GM12878 (cell line): Measurements from ENCODE around the gene ATP12A. TPM values are rescaled to one million over a fixed set of nuclear protein-coding genes. Genes with fewer than 3 reads are reported as not detected.

ENCODE experiments used
- ATAC-seq: fragments of 200-7000 bp; cut with Tn5 transposase; 3 replicates; pipeline ENCODE4 v1.9.1; 2020; ENCODE audit warnings: mild to moderate bottlenecking, moderate library complexity
- BruUV-seq: library from RNA; stranded (reverse); fragments of 400-500 nt; replicated peaks from 2 replicates; lab custom pipeline; 2021; lab: Mats Ljungman, UMichigan
- CTCF ChIA-PET: fragments of 300-600 bp; sonication (Branson Sonifier 250); formaldehyde crosslinking; extraction: SDS; loops from one replicate; lab custom pipeline; 2021; ENCODE audit warnings: inconsistent platforms; lab: Yijun Ruan, JAX
- POLR2A ChIA-PET: fragments of 350-600 bp; formaldehyde crosslinking; extraction: SDS; loops from one replicate; lab custom pipeline; 2021; ENCODE audit warnings: inconsistent platforms; lab: Charles Lee
- RAD21 ChIA-PET: fragments of 300-600 bp; sonication (Branson Sonifier 250); formaldehyde crosslinking; loops from one replicate; lab custom pipeline; 2023; ENCODE audit warnings: antibody characterized with exemption; ENCODE audit not compliant: unreplicated experiment; lab: Charles Lee
- SMC1A ChIA-PET: fragments of 300-600 bp; sonication (Branson Sonifier 250); formaldehyde crosslinking; loops from one replicate; lab custom pipeline; 2023; ENCODE audit not compliant: unreplicated experiment, uncharacterized antibody; lab: Charles Lee
- DNase-seq: peaks from one replicate; pipeline ENCODE4 v3.0.0-alpha.2; 2011; ENCODE audit warnings: low read depth, low spot score
- FAIRE-seq: peaks from 3 replicates; lab custom pipeline; 2011; peaks lifted over from hg19 to GRCh38; lab: Jason Lieb, UNC
- H2AFZ ChIP-seq: 2 replicates; pipeline ENCODE4 v1.6.0; 2011; ENCODE audit warnings: low read depth, low read length, control low read depth; ENCODE audit not compliant: control insufficient read depth
- H3K27ac ChIP-seq: 2 replicates; pipeline ENCODE4 v1.5.1; 2011; ENCODE audit warnings: control low read depth; ENCODE audit not compliant: control insufficient read depth, insufficient read depth
- H3K27me3 ChIP-seq, 2 experiments: replicated peaks in 1 of 2; 2 replicates each; pipeline versions ENCODE4 v1.6.0 to v1.6.1; 2011; ENCODE audit warnings: low read length in 1 of 2; ENCODE audit not compliant: control insufficient read depth in 2 of 2, insufficient read depth in 2 of 2
- H3K36me3 ChIP-seq, 2 experiments: 2 replicates each; pipeline ENCODE4 v1.5.1; 2011; ENCODE audit warnings: low read length in 1 of 2; ENCODE audit not compliant: control insufficient read depth in 2 of 2, insufficient read depth in 2 of 2
- H3K4me1 ChIP-seq: 2 replicates; pipeline ENCODE4 v1.6.1; 2011; ENCODE audit warnings: mild to moderate bottlenecking, low read length, moderate library complexity, mixed read lengths; ENCODE audit not compliant: control insufficient read depth, insufficient read depth
- H3K4me2 ChIP-seq: 2 replicates; pipeline ENCODE4 v1.6.0; 2011; ENCODE audit warnings: control low read depth; ENCODE audit not compliant: control insufficient read depth, insufficient read depth
- H3K4me3 ChIP-seq: fragments of 200-600 bp; sonication (generic); 2 replicates; pipeline ENCODE4 v1.5.1; 2016
- H3K79me2 ChIP-seq: 2 replicates; pipeline ENCODE4 v1.6.0; 2011; ENCODE audit warnings: low read length; ENCODE audit not compliant: control insufficient read depth, insufficient read depth
- H3K9ac ChIP-seq: 2 replicates; pipeline ENCODE4 v1.8.0; 2011; ENCODE audit warnings: low read length, control low read depth, mixed read lengths; ENCODE audit not compliant: control insufficient read depth, insufficient read depth
- H3K9me3 ChIP-seq: replicated peaks from 3 replicates; pipeline ENCODE4 v1.5.1; 2011; ENCODE audit warnings: mild to moderate bottlenecking, low read length; ENCODE audit not compliant: control insufficient read depth, insufficient read depth
- H4K20me1 ChIP-seq: 2 replicates; pipeline ENCODE4 v1.6.0; 2011; ENCODE audit not compliant: control insufficient read depth, insufficient read depth
- BCL3 ChIP-seq: IDR thresholded peaks from 2 replicates; pipeline ENCODE4 v1.6.1; 2011; ENCODE audit warnings: borderline replicate concordance, low read depth, mild to moderate bottlenecking, moderate library complexity, low read length; ENCODE audit not compliant: insufficient read depth, poor library complexity, severe bottlenecking
- HDAC2 ChIP-seq: fragments of 200-600 bp; sonication (generic); IDR thresholded peaks from 2 replicates; pipeline ENCODE4 v1.6.1; 2017
- HSF1 ChIP-seq: fragments of 150-350 bp; IDR thresholded peaks from 2 replicates; pipeline ENCODE4 v1.6.1; 2014; ENCODE audit warnings: mild to moderate bottlenecking, low read depth, low read length
- KLF5 ChIP-seq: fragments of 450-650 bp; IDR thresholded peaks from 2 replicates; pipeline ENCODE4 v1.6.1; 2014; ENCODE audit warnings: mild to moderate bottlenecking; ENCODE audit not compliant: partially characterized antibody
- MAX ChIP-seq: IDR thresholded peaks from 2 replicates; pipeline ENCODE4 v1.6.1; 2012; ENCODE audit warnings: low read depth, low read length, improper control_type of control experiment
- PKNOX1 ChIP-seq: fragments of 450-650 bp; IDR thresholded peaks from 2 replicates; pipeline ENCODE4 v1.6.1; 2016; ENCODE audit warnings: mild to moderate bottlenecking
- RUNX3 ChIP-seq: IDR thresholded peaks from 2 replicates; pipeline ENCODE4 v1.6.1; 2012; ENCODE audit warnings: low read length, inconsistent platforms
- ZNF384 ChIP-seq: IDR thresholded peaks from 2 replicates; pipeline ENCODE4 v1.6.1; 2012; ENCODE audit warnings: low read depth, mild to moderate bottlenecking, low read length, improper control_type of control experiment, borderline replicate concordance
- WGBS: methylation state at CpG from one replicate; pipeline ENCODE4 v1.1.6; 2016; ENCODE audit warnings: low lambda C conversion rate; ENCODE audit not compliant: insufficient replicate concordance, insufficient coverage; ENCODE audit errors: missing lambda C conversion rate; 5-methylcytosine and 5-hydroxymethylcytosine counted together
- in situ Hi-C: fragments of 300-500 bp; cut with MboI; formaldehyde crosslinking; loops from 9 replicates; pipeline ENCODE4 v1.14.3; 2018; ENCODE audit warnings: mixed read lengths
- intact Hi-C: fragments of 100-400 bp; cut with micrococcal nuclease; formaldehyde crosslinking; loops from one replicate; pipeline ENCODE4 v1.14.2; 2022; ENCODE audit not compliant: unreplicated experiment
- polyA plus RNA-seq, 11 experiments: library from polyadenylated mRNA; depleted of rRNA in 4 of 11; unstranded in 6 of 11; stranded (reverse) in 5 of 11; fragments of >200 nt; fragmentation: Nextera tagmentation in 4 of 11; fragmentation: Illumina TruSeq in 1 of 11; extraction: Ambion mirVana in 4 of 11; extraction: Trizol in 1 of 11; gene quantifications; 1 replicate in 1 of 11; 2 replicates in 10 of 11; pipeline versions ENCODE4 v1.2.1 to v1.2.3, GENCODE V29; 2011 to 2016; ENCODE audit warnings: inconsistent platforms in 2 of 11, missing spikeins in 2 of 11, low read depth in 1 of 11
- total RNA-seq, 4 experiments: library from RNA; depleted of rRNA in 3 of 4; stranded (reverse); fragments of >200 nt in 3 of 4; fragmentation: Illumina TruSeq in 1 of 4; extraction: Trizol in 1 of 4; gene quantifications; 2 replicates each; pipeline versions ENCODE4 v1.2.1 to v1.2.3, GENCODE V29; 2013 to 2021

ATP12A gene
- total and polyA plus RNA-seq, 10 of the 15 experiments (the other 5 are each of a cell fraction or from before 2014, with no cell fraction given): 0.02 to 0.08 (median 0.04) TPM; not detected in 6

- BruUV-seq: no TSS peak
- ChIA-PET POLR2A (no interaction called here), CTCF (no interaction called here), RAD21 (no interaction called here), SMC1A (no interaction called here)
- Histone ChIP-seq H2AFZ (no peak overlapping the region), H3K79me2 (no peaks in the 10 kb centered on the region), H3K4me1 (no peaks in the 10 kb centered on the region), H3K36me3 (no peaks in the 10 kb centered on the region), H4K20me1 (no peaks in the 10 kb centered on the region), H3K4me2 (no peak overlapping the region), H3K9ac (no peak overlapping the region), H3K9me3 (no peaks in the 10 kb centered on the region), H3K27me3 (peaks cover 0 to 2% of the 10 kb centered on the region in 2 experiments; a peak in 1 of 4 replicates), H3K27ac (no peak overlapping the region), H3K4me3 (no peak overlapping the region)
- in situ Hi-C loops (no loop called here), intact Hi-C loops (no loop called here)
- ATAC-seq (no peak), FAIRE-seq (no peak), DNase-seq (no peak)
- TF ChIP-seq BCL3 (no peak), PKNOX1 (no peak), ZNF384 (no peak), HSF1 (no peak), KLF5 (no peak), HDAC2 (no peak), RUNX3 (no peak), MAX (no peak)
- WGBS: 24% methylated on average over 8 of the region's 8 CpGs
These were observed 20.3 kb downstream of the ATP12A start for GRCh38 chr13:24700539-24700938.
